Activated T-cell treated with anti-CD3 and anti-CD28 coated beads for 24 hours (primary cell): ENCODE measurements around the gene NPY4R.
"Not testable (repeated sequence)": the region's sequence is repeated elsewhere in the genome, so short reads cannot be mapped to it uniquely, and the experiment has no call there.

Source experiments
- DNase-seq: peaks from one replicate; pipeline ENCODE4 v3.0.0-alpha.2; 2020; ENCODE audit warnings: low read depth

The NPY4R gene

DNA sequence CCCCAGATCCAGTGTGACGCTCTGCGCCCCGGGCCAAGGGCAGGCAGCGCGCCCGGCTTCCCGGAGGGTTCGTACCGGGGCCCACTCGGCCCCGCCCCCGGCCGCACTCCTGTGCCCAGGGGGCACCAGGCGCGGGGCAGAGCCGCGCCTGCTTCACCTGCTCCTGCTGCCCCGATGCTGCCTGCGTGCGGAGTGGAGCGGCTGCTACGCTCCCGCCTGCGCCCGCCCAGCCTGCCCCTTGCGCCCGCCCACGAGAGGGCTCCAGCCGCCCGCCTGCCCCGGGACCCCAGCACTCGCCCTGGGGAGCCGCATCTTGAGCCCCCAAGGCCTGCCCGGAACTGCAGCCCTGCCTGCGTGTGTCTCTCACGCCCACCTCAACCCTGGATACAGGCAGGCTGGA lies at the start of gene NPY4R:
NPY4R (minus strand) TSS at position 194 of the 400 bp plus-strand sequence. CDS start 3,323 bp downstream, outside the sequence.
- DNase-seq, result not testable (repeated sequence)

DNA sequence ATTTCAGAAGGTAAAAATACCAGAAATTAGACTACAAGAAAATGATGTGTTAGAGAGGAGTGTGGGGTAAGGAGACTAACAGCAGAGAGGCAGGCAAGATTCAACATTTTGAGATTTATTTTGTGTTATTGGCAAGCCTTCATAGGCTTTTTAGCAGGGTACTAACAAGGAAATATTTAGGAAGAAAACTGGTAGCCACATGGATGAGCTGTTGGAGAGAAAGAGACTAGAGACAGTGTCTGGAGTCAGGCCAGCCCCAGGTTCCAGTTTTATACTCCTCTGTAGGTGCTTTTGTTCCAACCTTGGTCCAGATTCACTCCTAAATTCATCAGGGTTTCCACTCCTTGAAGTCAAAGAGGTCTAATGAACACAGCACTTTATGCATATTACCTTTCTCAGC lies 49.6 kb upstream of the NPY4R start:
- no peak for DNase-seq

GRCh38 chr10:46514899-46515298 lies 49.1 kb upstream of the NPY4R start:
- no peak for DNase-seq

DNA sequence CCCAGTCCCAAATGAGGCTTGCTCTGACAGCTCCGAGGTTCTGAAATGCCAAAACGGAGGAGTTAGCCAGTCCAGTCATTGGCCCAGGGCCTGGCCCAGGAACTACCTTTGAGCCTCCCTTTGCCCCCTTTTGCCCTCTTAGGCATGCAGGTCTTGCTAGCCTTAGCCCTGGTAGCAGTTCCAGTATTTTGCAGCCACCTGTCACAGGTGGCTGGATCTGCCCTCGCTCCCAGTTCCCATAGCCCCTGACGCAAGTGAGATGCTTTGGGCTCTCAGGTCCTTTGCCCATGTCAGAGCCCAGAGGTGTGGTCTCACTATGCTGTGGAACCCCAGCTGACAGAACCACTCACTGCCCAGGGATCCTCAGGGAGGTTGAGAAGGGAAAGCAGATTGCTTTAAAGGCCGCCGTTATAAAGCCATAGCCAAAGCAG lies 48.7 kb upstream of the NPY4R start:
- DNase-seq, result no peak

DNA sequence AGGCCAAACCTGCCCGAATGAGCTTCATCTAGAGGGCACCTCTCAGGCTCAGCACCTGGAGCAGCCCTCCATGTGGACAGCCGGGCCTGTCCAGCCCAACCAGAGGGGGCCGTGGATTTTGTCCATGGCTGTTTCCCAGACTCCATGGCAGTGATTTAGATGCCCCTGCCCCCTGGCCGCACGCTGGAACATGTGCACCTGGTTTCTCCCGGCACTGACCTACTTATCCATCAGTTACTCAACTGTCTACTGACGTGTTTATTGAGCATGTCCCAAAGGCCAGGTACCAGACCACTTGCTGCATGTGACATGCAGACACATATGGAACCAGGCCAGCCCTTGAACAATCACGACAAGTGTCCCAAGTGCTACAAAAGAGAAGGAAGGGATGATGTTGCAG lies 47.6 kb upstream of the NPY4R start:
- not testable (repeated sequence) for DNase-seq

- not testable (repeated sequence) for DNase-seq
These were observed 47.0 kb upstream of the NPY4R start for GRCh38 chr10:46512725-46513124.

DNA sequence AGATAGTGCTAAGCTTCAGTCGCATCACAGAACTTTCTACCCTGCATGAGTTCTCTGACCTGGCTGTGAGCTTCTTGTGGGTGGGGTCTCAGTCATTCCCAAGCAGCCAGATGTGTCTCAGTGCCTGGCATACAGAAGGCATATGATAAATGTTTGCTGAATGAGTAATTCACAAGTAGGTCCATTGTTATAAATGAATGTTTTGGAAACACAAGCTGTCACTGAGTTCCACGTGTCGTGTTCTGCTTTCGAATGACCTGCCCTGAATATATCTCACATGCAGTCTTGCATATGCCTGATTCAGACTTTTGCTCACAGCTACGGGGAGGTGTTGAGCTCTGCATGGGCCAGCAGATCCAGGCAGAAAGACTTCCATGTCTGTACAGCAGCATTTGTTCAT lies 46.2 kb upstream of the NPY4R start:
- DNase-seq, result not testable (repeated sequence)

DNA sequence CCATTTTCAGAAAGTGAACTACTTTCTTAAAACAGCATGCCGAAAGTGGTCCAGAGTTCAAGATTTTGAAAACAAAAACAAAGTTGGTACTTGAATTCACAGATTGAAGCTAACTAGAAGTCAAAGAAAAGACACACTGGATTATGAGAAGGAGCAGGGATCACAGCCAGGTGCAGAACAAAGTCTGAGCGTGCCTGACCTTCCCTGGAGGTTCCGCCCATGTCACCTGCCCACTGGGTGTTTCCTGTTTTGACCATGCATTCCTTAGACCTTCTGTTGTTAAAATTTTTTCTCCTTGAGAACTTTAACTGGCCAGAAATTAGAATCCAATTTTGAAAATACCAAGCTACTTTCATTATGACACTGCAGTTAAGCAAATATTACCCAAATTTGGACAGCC lies 34.2 kb upstream of the NPY4R start:
- not testable (repeated sequence) for DNase-seq

- not testable (repeated sequence) for DNase-seq
These were observed 33.4 kb upstream of the NPY4R start for GRCh38 chr10:46498985-46499703.

DNA sequence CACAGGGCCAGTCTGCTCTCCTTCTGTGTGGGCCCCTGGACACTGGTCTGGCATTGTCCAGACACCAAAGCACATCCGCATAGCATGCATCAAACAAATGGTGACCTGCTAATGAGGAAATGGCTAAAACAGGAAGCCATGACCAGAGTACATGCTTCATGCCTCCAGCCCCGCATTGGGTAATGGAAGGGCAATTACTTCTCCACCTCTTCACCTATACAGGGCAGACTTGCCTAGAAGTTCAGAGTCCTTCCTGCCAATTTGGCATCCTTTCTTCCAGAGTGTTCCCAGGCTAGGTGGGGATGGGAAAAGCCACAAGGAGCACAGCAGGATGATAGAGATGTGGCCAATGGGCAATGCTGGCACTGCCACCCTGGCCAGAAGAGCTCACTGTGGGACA lies 32.1 kb upstream of the NPY4R start:
- not testable (repeated sequence) for DNase-seq

DNA sequence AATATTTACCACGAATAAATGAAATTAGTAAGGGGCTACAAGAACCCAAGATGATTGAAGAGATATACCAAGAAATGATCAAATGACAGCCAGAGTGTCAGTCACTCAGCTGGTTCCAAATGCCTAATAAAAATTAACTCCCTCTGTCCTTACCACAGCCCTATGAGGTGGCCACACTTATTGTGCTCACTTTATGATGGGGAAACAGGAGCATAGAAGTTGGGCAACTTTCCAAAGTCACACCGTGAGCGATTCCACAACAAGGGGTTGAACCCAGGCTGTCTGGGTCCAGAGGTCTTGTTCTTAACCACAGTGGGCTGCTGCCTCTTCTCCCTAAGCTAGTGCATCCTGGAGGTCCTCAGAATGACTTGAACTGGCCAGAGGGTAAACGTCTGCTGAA lies 31.6 kb upstream of the NPY4R start:
- not testable (repeated sequence) for DNase-seq

DNA sequence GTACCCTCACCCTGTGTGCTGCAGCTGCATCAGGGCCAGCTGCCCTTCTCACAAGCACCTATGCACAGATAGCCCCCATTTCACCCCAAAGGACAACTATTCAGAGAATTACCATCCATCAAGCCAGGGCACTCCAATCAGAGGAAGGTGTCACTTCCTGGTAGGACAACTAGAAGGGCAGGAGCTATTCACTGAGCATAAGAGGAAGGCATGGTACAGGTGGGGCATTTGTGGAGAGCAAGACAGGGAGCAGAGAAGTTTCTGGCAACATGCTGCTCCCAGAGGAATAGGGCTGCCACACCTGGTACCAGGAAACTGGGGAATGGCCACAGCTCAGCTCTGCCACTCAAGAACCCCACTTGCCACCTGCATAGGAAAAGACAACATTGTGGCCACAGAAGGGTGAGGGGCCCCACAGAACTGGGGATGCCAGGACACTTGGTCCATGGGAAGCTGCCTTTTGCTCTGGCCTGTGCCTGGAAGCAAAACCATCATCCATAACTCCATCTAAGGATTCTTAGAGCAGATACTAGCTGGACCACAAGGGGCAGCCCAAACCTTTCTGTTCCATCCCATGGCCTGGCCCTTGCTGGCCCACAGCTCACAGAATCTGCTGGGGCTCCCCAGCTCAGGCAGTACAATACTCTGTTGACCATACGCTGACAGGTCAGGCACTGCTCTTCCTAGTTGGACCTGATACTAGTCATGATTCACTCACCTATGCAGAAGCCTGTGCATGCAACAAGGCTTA lies 25.8 kb upstream of the NPY4R start:
- DNase-seq, result not testable (repeated sequence)

DNA sequence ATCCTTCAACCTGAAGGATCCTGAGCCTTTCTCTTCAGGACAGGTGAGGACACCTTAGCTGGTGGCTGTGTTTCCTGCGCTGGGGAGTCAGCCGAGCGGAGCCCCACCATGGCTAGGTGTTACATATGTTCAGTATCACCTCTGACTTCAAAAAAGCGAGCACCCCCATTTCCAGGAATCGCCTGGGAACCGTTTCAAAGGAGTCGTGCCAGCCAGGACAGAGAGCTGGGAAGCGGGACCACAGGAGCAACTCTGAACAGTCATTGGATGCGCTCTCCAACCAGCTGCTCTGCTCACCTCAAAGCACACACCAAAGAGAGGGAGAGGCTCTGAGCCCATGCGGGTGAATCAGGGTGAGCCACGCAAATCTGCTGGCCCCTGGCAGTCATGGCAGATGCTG lies 24.5 kb upstream of the NPY4R start:
- not testable (repeated sequence) for DNase-seq

GRCh38 chr10:46486459-46486858 lies 20.7 kb upstream of the NPY4R start:
- DNase-seq, result not testable (repeated sequence)

DNA sequence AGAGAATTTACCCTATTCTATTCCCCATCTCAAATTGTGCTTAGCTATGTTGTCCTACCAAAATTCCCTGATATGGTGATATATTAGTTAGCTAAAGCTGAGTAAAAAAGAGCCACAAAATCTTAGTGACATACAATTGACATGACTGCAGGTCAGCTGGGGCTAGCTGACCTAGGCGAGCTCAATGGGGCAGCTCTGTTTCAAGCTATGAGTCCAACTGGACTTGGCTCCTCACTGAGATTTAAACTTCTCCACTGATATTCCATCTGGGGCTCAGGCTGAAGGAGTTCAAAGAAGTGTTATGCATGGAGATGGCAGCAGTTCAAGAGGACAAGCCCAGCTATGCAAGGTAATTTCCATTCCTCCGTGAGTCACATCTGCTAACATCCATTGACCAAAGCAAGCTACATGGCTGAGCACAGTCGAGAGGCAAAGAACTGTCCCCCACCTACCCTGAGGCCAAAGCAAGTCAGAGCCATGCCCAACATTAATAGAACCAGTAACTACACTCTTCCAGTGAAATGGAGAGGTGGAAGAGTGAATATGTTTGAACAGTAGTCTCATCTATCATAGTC lies 9.1 kb upstream of the NPY4R start:
- DNase-seq, result not testable (repeated sequence)

DNA sequence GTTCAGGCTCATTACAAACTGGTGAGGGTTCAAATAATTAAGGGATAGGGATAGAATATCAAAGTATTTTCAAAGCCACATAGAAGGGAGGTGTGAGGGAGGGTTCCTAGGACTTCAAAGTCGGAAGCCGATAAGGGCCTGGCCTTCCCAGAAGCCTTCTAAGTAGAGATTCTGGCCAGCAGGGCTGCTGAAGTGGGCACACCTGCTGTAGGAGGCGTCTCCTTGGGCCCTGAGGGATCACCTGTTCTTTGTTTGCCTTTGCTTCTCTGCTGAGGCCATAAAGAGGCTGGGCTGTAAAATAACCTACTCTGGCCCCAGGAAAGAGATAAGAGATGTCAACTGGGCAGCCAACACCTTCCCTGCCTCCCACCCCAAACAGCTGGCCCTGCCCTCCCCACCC lies 8.0 kb upstream of the NPY4R start:
- DNase-seq, result not testable (repeated sequence)

DNA sequence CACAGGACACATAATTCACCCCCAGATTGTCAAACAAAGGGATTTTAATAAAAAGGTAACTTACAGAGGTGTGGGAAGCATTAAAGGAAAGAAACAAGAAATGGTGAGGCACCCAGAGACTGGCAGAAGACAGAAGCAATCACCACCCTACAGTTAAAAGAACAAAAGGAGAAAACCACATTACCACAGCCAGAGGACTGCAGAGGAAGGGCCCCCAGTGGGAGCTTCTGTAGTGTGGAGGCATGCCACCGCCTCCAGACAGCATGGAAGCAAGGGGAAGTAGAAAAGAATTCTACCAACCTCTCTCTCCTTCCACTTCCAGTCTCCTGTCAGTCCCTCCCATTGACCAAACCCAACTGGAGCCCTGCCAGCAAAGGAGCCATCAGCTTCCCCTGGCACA lies 4.4 kb upstream of the NPY4R start:
- not testable (repeated sequence) for DNase-seq

DNA sequence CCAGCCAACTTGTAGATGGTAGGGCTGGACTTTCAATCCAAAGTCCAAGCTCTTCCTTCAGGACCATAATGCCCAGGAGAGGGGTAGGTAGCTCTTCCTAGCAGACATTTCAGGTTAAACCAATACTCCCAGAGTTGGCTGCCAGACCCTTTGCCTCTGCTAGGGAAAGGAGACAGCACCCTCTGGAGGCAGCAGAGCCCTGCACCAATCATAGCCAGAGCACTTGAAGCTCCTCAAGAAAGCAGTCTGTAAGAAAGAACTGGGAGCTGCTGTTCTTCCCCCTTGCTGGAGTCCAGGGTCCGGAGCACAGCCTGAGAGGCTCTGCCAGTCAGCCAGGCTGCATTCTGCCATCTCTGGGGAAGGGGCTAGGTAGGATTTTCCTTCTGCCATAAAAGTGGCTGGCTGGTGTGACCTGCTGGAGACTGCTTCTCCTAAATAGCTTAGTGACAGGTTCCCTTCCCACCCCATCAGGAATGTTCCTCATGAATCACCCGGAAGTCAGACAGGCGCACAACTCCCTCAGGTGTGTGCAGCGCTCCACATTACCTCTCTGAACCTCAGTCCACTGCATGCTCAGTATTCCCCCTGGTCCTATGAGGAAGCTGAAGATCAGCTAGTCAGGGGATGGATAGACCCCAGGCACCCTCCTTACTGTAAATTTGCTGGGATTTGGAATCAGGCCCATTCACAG lies 2.5 kb upstream of the NPY4R start:
- DNase-seq, result not testable (repeated sequence)

DNA sequence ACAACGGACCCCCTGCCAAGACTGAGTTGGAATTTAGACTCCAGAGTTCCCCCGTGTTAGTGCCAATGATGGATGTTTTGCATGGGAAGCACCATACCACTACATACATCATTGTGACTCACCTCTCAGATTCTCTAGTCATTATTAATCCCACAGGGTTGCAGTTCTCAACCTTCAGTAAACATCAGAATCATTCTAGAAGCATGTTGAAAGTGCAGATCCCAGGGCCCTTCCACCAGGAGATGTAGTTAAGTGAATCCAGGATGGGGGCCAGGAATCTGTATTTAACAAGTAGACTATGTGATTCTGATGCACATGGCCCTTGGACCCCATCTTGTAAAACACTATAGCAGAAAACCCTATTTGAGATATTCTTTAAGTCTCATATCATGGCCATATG lies 2.1 kb downstream of the NPY4R start:
- not testable (repeated sequence) for DNase-seq

DNA sequence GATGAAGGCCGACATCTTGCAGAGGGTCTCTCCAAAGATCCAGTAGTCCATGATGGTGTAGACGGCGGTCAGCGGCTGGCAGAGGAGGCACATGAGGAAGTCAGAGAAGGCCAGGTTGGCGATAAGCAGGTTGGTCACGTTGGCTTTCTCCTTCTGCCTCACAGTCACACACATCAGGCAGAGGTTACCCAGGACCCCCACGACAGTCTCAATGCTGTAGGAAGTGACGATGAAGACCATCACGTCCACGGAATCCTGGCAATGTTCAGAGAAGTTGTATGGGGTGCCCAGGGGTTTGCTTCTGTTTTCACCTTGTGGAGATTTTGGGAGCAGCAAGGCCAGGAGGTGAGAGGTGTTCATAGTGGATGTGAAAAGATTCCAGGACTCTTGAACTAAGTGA lies 3.5 kb downstream of the NPY4R start:
- DNase-seq, result not testable (repeated sequence)

DNA sequence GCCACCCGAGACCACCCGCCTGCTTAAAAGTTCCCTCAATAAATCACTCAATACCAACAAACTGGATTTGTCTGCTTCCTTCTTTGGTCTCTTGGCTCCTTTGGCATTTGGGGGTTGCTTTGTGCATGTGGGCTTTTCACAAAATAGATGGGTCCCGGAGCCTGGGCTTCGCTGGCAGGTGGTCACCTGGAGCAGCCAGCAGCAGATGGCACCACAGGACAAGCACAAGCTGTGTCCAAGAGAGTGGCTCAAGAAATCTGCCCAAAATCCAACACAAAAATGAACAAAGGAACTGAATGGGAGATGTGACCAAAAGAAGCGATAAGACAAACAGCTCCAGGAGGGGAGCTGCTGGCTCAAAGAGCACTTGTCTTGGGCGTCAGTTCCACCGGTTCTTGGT lies 6.2 kb downstream of the NPY4R start:
- DNase-seq, result not testable (repeated sequence)

DNA sequence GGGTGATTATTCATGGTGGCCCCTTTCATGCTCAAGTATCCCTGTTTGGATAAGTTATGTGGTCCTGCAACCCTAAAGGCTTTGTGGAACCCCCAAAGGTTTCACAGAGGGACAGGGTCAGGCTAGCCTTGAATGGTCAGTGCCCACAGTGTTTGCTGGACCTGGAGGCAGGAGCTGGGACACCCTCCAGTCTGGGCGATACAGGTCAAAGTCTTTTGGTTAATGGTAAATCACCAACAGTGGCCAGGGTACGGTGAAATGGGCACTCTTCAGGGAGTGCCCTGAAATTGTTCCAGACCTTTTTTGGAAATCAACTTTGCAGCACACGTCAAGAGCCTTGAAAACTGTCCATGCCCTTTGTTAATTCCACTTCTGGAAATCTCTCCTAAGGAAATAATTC lies 8.7 kb downstream of the NPY4R start:
- DNase-seq, result not testable (repeated sequence)
